Measurements from ENCODE around the gene RSPO4.

Gene RSPO4

DNA sequence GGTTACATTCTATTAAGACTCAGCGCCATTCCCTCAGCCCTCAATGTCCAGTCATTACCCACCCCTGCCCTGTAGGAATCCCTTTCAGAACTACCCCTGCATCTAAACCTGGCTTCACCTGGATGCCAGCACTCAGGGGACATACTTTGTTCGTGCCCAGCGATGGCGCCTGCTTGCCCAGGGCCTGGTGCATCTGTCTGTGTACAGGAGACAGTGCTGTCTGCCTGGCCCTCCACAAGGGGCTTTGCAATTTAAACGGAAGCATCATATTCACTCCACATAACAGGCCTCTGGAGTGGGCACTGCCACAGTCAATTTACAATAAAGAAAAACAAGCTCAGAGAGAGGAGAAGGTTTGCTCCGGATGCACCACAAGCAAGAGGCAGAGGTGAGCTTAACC lies 4.6 kb downstream of the RSPO4 start:
- ChIA-PET POLR2A (no interaction called here), CTCF (no interaction called here)
- no peak for TF ChIP-seq CTCF (IDR thresholded peaks at IDR 0.05; ENCODE audit: insufficient read depth, low read length, missing control alignments)
- H3K4me3 ChIP-seq (ENCODE audit: low read depth, low read length): no peak overlapping the region
- DNase-seq (ENCODE audit: low read depth, low spot score): no peak

DNA sequence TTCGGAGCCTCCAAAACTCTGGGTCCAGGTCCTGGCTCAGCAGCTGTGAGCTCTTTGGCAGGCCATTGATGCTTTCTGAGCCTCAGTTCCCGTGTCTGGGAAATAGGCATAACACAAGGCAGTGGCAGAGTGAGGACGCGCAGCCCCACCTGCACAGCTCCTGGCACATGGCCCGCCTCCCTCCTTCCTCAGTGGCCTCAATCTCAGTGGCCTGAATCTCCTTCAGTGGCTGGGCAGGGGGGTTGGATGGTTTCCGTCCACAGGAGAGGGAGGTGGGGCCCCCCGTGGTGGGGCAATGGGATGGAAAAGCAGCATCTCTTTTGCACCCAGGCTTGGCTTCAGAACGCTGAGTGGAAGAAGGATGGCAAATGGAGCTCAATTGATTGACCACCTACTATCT lies 5.1 kb downstream of the RSPO4 start:
- CTCF ChIA-PET: no interaction called here
- DNase-seq (ENCODE audit: low read depth, low spot score): no peak
- no peak for TF ChIP-seq CTCF (IDR thresholded peaks at IDR 0.05; ENCODE audit: insufficient read depth, low read length, missing control alignments)

DNA sequence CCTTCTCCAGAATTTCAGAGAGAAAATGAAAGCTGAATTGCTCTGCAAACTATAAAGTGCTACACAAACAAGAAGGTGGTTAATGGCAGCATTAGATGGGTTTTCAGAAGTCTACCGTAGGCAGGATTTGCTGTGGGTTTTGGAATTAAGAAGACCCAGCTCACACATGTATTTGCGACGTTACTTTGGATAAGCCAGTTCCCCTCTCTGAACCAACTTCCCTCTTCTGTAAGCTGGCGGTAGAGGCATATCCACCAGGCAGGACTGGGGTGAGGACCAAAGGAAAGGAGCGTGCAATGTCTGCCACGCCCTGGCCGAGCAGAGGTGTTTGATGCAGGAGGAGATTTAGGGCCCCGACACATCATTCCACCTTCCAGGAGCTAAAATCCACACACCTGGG lies 6.9 kb downstream of the RSPO4 start:
- POLR2A ChIA-PET: no interaction called here
- CTCF ChIA-PET: no interaction called here

More for the DNA sequence above, 5.1 kb downstream of the RSPO4 start:
- H3K4me3 ChIP-seq (ENCODE audit: low read depth, low read length): no peak overlapping the region
- POLR2A ChIA-PET: no interaction called here

GRCh38 chr20:992801-993535 lies 9.1 kb downstream of the RSPO4 start:
- ChIA-PET POLR2A (no interaction called here), CTCF (no interaction called here)
- no peak for DNase-seq (ENCODE audit: low read depth, low spot score)
- no peak overlapping the region for H3K4me3 ChIP-seq (ENCODE audit: low read depth, low read length)
- no peak for TF ChIP-seq CTCF (IDR thresholded peaks at IDR 0.05; ENCODE audit: insufficient read depth, low read length, missing control alignments)

More for the DNA sequence above, 6.9 kb downstream of the RSPO4 start:
- no peak for TF ChIP-seq CTCF (IDR thresholded peaks at IDR 0.05; ENCODE audit: insufficient read depth, low read length, missing control alignments)
- no peak for DNase-seq (ENCODE audit: low read depth, low spot score)
- H3K4me3 ChIP-seq (ENCODE audit: low read depth, low read length): no peak overlapping the region

DNA sequence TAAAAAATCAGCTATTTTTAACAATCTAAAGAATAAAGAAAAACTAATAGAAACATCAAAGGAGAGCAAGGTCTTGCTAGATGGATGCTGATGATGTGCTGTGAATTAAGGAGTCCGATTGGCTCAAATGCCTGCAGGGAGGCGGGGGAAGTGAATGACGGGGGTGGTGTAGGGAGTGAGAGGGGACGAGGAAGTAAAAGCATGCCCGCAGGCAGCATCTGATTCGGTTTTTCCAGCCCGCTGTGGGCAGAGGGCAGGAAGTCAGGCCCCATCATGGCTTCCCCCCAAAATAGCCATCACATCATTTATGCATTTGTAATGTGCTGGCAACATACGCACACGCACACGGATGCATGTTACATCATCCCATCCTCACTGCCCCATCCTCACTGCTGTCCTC lies 10.3 kb downstream of the RSPO4 start:
- DNase-seq (ENCODE audit: low read depth, low spot score): no peak
- TF ChIP-seq CTCF (IDR thresholded peaks at IDR 0.05; ENCODE audit: insufficient read depth, low read length, missing control alignments): no peak
- ChIA-PET CTCF (no interaction called here), POLR2A (no interaction called here)
- H3K4me3 ChIP-seq (ENCODE audit: low read depth, low read length): no peak overlapping the region

DNA sequence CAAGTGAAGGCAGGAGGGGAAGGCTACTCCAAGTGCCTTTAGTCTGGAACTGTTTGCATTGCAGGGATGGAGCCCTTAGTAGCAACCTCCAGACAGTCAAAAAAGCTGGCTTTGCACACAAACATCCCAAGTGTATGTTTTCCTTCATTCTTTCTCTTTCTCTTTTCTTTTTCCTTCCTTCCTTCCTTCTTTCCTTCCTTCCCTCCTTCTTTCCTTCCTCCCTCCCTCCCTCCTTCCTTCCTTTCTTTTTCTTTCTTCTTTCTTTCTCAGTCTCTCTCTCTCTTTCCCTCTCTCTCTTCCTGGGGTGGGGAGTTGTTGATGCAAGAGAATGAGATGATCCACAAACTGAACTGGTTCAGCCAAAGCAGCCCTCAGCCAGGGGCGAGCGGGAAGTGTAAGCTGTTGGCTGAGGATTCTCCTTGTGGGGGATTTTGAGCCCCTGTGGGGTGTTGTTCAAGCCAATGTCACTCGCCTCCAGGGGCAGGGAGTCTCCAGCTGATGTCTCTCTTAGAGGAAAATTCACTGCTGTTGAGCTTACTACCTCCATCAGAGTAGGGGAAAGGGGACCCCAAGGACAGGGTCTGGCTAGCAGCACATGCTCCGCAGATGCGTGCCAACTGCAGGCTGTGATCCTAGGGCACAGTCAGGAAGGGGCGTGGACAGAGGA lies 11.7 kb downstream of the RSPO4 start:
- DNase-seq (ENCODE audit: low read depth, low spot score): no peak
- POLR2A ChIA-PET: no interaction called here
- no peak overlapping the region for H3K4me3 ChIP-seq (ENCODE audit: low read depth, low read length)
- TF ChIP-seq CTCF (IDR thresholded peaks at IDR 0.05; ENCODE audit: insufficient read depth, low read length, missing control alignments): no peak
- CTCF ChIA-PET: no interaction called here

Measured in AG04449 (cell line).